Ovary (tissue), 9 donors: ENCODE data around the gene SMO. TPM values are rescaled to one million over a fixed set of nuclear protein-coding genes. Genes with fewer than 3 reads are reported as not detected.
A peak's percentile ranks its signal among the peaks of the same experiment; 100 is the strongest.

Source experiments
- DNase-seq, 5 donors: peaks; one replicate each; pipeline ENCODE4 v3.0.0-alpha.2; 2019 to 2020
- H3K27ac ChIP-seq, 2 donors: fragments of 200-600 bp; one replicate each; pipeline versions ENCODE4 v1.5.1 to v1.8.0; 2019 to 2022
- H3K27me3 ChIP-seq: fragments of 200-600 bp; one replicate; pipeline ENCODE4 v1.8.0; 2022
- H3K36me3 ChIP-seq: fragments of 200-600 bp; sonication (generic); one replicate; pipeline ENCODE4 v1.5.1; 2019
- H3K4me1 ChIP-seq: one replicate; pipeline ENCODE4 v1.8.1; 2013; ENCODE audit warnings: mild to moderate bottlenecking, moderate library complexity; ENCODE audit not compliant: insufficient read depth
- H3K4me3 ChIP-seq: fragments of 200-600 bp; sonication (generic); one replicate; pipeline ENCODE4 v1.5.1; 2017
- H3K9me3 ChIP-seq, 2 donors: fragments of 200-600 bp in 1 of 2; sonication (generic) in 1 of 2; one replicate each; pipeline versions ENCODE4 v1.5.1 to v1.8.1; 2013 to 2019; ENCODE audit warnings: mild to moderate bottlenecking in 1 of 2, moderate library complexity in 1 of 2
- EP300 ChIP-seq: sonication (generic); formaldehyde crosslinking; IDR thresholded peaks from one replicate; pipeline ENCODE4 v1.6.1; 2017; ENCODE audit warnings: antibody characterized with exemption
- POLR2A ChIP-seq: fragments of 450-650 bp; IDR thresholded peaks from one replicate; pipeline ENCODE4 v1.6.1; 2017; ENCODE audit warnings: antibody characterized with exemption, mild to moderate bottlenecking, moderate library complexity
- WGBS, 3 donors: extraction: QIAGEN DNeasy Blood & Tissue Kit in 1 of 3; methylation state at CpG; one replicate each; pipeline versions ENCODE4 v1.1.5 to v1.1.7; 2013 to 2017; 5-methylcytosine and 5-hydroxymethylcytosine counted together
- intact Hi-C, 4 donors: fragments of 100-400 bp; cut with DNase I; formaldehyde crosslinking; loops; one replicate each; pipeline versions ENCODE4 v1.11.0 to v1.15.1; 2022 to 2023
- polyA plus RNA-seq, 2 donors: library from polyadenylated mRNA; stranded (reverse); fragments of 200-250 nt in 1 of 2; fragments of 350-450 nt in 1 of 2; fragmentation: Illumina TruSeq in 1 of 2; extraction: RNeasy Lipid Tissue Mini Kit (QIAGEN cat#74804) in 1 of 2; gene quantifications; one replicate each; pipeline ENCODE4 v1.2.3, GENCODE V29; 2013 to 2014
- total RNA-seq, 7 donors: library from RNA; depleted of rRNA in 2 of 7; stranded (reverse); fragments of >200 nt in 2 of 7; fragmentation: NEBNext Ultra II Directional in 3 of 7; extraction: Animal tissue kit (Norgen Biotek cat#: 25700) in 3 of 7; gene quantifications; one replicate each; pipeline versions ENCODE4 v1.1.0 to v1.2.4, GENCODE V29; 2016 to 2023
- TF ChIP-seq, protein P1 (sequence below), 3 donors: fragments of 450-650 bp in 2 of 3; fragments of 200-600 bp in 1 of 3; IDR thresholded peaks; one replicate each; pipeline versions ENCODE4 v1.5.1 to v1.8.0; 2016 to 2022; ENCODE audit warnings: antibody characterized with exemption in 3 of 3, mild to moderate bottlenecking in 1 of 3
- donor health status: DM: no; HTN: no; CAD: no; lungs with moderate emphysema.
- donor health status: DM: no; HTN: no; CAD: no.
- donor health status: Bipolar disorder and iron deficiency.
- donor health status: DM: yes; HTN: yes; CAD: no.
- donor health status: DM: no; HTN: no; CAD: no.
- donor health status: DM: yes; HTN: yes; CAD: no.

Gene SMO
- total and polyA plus RNA-seq, 9 donors, result 14.3 to 47.8 (median 33.2) TPM

- 78 to 83% (median 82%) methylated on average over 5 of the region's 5 CpGs for WGBS, 3 donors
- no peak for TF ChIP-seq EP300
- no peak for TF ChIP-seq POLR2A
- TF ChIP-seq, protein P1, sequence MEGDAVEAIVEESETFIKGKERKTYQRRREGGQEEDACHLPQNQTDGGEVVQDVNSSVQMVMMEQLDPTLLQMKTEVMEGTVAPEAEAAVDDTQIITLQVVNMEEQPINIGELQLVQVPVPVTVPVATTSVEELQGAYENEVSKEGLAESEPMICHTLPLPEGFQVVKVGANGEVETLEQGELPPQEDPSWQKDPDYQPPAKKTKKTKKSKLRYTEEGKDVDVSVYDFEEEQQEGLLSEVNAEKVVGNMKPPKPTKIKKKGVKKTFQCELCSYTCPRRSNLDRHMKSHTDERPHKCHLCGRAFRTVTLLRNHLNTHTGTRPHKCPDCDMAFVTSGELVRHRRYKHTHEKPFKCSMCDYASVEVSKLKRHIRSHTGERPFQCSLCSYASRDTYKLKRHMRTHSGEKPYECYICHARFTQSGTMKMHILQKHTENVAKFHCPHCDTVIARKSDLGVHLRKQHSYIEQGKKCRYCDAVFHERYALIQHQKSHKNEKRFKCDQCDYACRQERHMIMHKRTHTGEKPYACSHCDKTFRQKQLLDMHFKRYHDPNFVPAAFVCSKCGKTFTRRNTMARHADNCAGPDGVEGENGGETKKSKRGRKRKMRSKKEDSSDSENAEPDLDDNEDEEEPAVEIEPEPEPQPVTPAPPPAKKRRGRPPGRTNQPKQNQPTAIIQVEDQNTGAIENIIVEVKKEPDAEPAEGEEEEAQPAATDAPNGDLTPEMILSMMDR (IDR thresholded peaks at IDR 0.05), result no peak
- intact Hi-C loops, result loop anchor here (2.0 to 5.0 kb wide), 3 partner anchors 48 to 50 kb away; no protein-coding TSS in a partner anchor
- H3K27me3 ChIP-seq, result no peaks in the 10 kb centered on the region
- H3K4me1 ChIP-seq, result no peaks in the 10 kb centered on the region
- H3K9me3 ChIP-seq, result no peaks in the 10 kb centered on the region
- H3K27ac ChIP-seq, result no peak overlapping the region
- no peak overlapping the region for H3K4me3 ChIP-seq
- H3K36me3 ChIP-seq, result no peaks in the 10 kb centered on the region
- no peak for DNase-seq
Measured at GRCh38 chr7:129162732-129163131, 25.7 kb upstream of the SMO start.

- Histone ChIP-seq H3K4me3 (no peak overlapping the region), H3K27me3 (no peaks in the 10 kb centered on the region), H3K27ac (no peak overlapping the region), H3K4me1 (peaks cover 5% of the 10 kb centered on the region), H3K9me3 (no peaks in the 10 kb centered on the region), H3K36me3 (no peaks in the 10 kb centered on the region)
- 57 to 60% (median 59%) methylated on average over 11 of the region's 11 CpGs for WGBS, 3 donors
- TF ChIP-seq, protein P1 (IDR thresholded peaks at IDR 0.05), result peak; percentile 60 to 96 (median 75)
- TF ChIP-seq POLR2A, result no peak
- no peak for DNase-seq
- intact Hi-C loops, result loop anchor here (2.0 to 5.0 kb wide), 3 partner anchors 47 to 49 kb away; no protein-coding TSS in a partner anchor
Measured at GRCh38 chr7:129163875-129164544, 24.4 kb upstream of the SMO start.

GRCh38 chr7:129166745-129167144, 21.7 kb upstream of the SMO start:
- intact Hi-C loops, result no loop called here
- 90 to 97% (median 94%) methylated on average over 4 of the region's 4 CpGs for WGBS, 3 donors
- no peak for DNase-seq
- H3K36me3 ChIP-seq, result no peaks in the 10 kb centered on the region
- no peak overlapping the region for H3K4me3 ChIP-seq
- no peak overlapping the region for H3K27ac ChIP-seq
- no peak for TF ChIP-seq POLR2A
- TF ChIP-seq EP300, result no peak
- TF ChIP-seq, protein P1 (IDR thresholded peaks at IDR 0.05), result no peak
- H3K27me3 ChIP-seq, result no peaks in the 10 kb centered on the region
- no peaks in the 10 kb centered on the region for H3K9me3 ChIP-seq
- H3K4me1 ChIP-seq, result peaks cover 5% of the 10 kb centered on the region

GRCh38 chr7:129167817-129168216, 20.6 kb upstream of the SMO start:
- intact Hi-C loops, result no loop called here

More at GRCh38 chr7:129167817-129168216, 20.6 kb upstream of the SMO start:
- H3K9me3 ChIP-seq, result no peaks in the 10 kb centered on the region
- TF ChIP-seq, protein P1 (IDR thresholded peaks at IDR 0.05), result no peak
- TF ChIP-seq POLR2A (no peak), EP300 (no peak)
- no peaks in the 10 kb centered on the region for H3K36me3 ChIP-seq
- WGBS, 3 donors, result 60 to 63% (median 62%) methylated on average over 4 of the region's 4 CpGs
- no peaks in the 10 kb centered on the region for H3K27me3 ChIP-seq
- no peak for DNase-seq
- no peak overlapping the region for H3K27ac ChIP-seq
- peaks cover 5% of the 10 kb centered on the region for H3K4me1 ChIP-seq
- no peak overlapping the region for H3K4me3 ChIP-seq
